Activated gamma-delta T cell treated with Interleukin-2 at 50 U/mL for 16 hours (primary cell): ENCODE data around the gene GPS2.
"Not testable (repeated sequence)": the region's sequence is repeated elsewhere in the genome, so short reads cannot be mapped to it uniquely, and the experiment has no call there.

Experiments used
- DNase-seq: peaks from one replicate; pipeline ENCODE4 v3.0.0-alpha.2; 2020

The GPS2 gene

DNA sequence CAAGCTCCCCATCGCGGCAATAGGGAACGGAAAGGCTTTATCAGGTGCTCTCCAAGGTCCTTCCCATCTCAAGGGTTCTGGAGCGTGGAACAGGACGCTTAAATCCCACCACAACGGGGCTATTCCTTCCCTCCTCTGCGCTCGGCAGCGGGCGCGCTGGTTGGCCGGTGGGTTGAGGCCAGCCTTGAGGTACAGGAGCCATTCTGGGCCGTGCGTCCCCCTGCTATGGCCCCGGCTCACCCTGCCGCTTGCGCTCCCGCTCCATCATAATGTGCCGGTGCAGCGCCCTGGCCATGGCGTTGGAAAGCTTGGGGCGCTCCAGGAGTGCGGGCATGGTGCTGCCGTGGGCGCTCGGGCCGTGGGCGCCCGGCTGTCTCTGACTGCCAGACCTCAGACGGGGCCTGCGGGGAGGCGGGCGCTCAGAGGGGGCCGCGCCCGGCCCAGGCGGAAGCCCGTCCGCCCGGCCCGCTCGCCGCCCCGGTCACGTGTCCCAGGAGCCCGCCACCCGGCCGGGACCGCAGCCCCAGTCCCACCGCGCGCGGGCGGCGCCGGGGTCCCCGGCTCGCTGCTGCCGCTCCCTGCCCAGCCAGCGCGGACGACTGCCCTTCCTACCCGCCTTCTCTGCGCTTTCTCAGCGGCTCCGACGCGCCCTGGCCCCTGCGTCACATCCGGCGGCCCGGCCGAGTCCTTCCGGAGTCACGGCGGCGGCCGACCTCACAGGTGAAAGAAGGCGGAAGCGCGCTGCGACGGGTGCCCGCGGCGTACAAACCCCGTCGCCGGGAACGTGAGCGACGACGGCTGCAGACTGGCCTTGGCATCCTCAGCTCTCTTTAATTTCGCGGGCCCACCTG is at the start of gene GPS2:
Gene GPS2, minus strand, starts transcription at position 642 of the 851 bp plus-strand sequence. Its CDS starts 308 bp downstream, at position 334.
- peak; percentile 92 for DNase-seq

- DNase-seq = no peak
Observed at GRCh38 chr17:7363311-7363710, 48.2 kb upstream of the GPS2 start.

- DNase-seq = no peak
Observed at GRCh38 chr17:7361906-7362305, 46.7 kb upstream of the GPS2 start.

DNA sequence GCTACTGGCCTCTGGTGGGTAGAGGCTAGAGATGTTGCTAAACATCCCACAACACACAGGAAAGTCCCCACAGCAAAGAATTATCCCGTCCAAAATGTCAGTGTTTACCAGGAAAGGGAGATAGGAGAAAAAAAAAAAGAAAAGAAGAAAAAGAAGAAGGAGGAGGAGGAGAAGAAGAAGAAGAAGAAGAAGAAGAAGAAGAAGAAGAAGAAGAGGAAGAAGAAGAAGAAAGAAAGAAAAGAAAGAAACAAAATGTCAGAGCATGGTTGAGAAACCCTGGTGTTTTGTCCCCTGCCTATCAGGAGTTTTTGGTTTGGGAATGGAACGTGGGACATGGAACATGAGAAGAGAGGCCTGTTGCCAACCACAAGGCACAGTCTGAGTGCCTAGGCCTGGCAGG is 42.2 kb upstream of the GPS2 start:
- DNase-seq = no peak

DNA sequence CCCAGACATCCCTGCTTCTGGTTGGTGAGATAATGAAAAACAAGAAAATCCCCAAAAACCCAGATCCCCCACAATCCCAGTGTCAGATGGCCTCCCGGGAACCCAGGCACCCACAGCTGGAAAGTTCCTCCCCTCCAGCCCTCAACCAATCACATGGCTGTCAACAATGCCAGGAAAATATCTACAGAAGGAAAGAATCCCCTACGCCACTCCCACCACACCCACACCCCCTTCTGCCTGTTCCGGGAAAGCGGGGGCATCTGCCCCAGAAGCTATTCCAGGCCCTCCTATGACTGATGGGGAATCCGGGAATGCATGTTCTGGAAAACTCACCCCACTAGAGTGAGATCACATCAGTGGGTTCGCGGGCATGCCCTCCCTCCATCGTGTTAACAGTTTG is 41.6 kb upstream of the GPS2 start:
- DNase-seq = no peak

DNA sequence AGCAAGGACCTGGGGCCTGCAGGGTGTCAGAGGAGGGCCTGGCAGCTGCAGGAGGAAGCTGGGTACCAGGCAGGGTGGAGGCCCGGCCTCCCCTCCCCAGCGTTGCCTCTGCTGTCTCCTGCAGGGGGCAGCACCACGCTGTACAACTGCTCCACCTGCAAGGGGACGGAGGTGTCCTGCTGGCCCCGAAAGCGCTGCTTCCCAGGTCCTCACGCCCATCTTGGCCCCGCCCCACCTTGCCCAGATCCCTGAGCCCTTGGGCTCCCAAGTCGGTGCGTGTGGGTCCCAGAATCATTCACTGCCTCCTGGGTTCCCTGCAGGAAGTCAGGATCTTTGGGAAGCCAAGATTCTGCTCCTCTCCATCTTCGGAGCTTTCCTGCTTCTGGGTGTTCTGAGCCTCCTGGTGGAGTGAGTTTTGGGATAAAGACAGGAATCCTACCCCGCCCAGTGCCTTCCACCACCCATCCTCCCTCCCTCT is 41.0 kb upstream of the GPS2 start:
- peak; percentile 87 for DNase-seq

- DNase-seq = no peak
Observed at GRCh38 chr17:7355573-7355972, 40.4 kb upstream of the GPS2 start.

DNA sequence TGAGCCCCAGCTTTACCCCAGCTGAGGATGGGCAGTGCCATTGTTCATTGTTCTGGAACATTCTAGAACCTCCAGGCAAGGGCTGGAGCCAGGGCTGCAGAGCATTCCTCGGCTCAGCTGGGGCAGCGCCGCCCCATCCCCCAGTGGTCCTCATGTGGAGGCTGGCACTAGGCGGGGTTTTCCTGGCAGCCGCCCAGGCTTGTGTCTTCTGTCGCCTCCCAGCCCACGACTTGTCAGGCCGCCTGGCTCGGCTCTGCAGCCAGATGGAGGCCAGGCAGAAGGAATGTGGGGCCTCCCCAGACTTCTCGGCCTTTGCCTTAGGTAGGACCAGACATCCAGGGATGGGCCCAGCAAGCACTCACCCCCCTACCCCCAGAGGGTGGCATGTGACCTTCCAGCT is 39.9 kb upstream of the GPS2 start, which contains the start of gene TMEM95:
Gene TMEM95, plus strand, starts transcription at position 104 of the 400 bp plus-strand sequence. Its CDS starts 49 bp downstream, at position 153.
- DNase-seq = no peak

DNA sequence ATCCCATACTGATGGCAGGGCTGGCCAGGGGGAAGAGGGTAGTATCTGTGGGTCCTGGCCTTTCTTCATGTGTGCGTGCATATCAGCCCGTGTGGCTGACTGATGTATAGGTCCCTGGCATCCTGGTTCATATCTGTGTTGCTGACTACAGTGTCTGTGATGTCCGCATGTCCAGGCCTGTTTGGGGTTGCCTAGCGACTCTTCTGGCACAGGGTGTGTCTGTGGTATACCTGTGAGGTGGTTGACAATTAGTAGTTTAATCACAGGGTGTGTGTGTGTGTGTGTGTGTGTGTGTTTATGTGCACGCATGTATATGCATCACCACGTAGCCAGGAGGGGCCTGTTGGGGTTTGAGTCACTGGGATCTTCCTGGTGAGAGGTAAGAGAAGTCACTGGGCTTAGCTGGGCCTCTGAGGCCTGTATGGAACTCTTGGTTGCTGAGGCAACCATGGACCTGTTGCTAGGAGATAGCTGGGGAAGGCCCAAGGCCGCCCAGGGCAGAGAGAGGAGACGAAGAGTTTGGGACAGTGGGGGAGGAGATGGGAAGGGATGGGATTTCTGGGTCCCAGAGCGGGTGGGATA is 39.2 kb upstream of the GPS2 start:
- no peak for DNase-seq

GRCh38 chr17:7352910-7353635 is 37.9 kb upstream of the GPS2 start:
- no peak for DNase-seq

- no peak for DNase-seq
Observed at GRCh38 chr17:7352503-7352889, 37.3 kb upstream of the GPS2 start.

- peak; percentile 77 for DNase-seq
Observed at GRCh38 chr17:7351665-7352502, 36.7 kb upstream of the GPS2 start, which contains the start of gene KCTD11. TSS of gene KCTD11 (plus strand) at chr17:7352162.

DNA sequence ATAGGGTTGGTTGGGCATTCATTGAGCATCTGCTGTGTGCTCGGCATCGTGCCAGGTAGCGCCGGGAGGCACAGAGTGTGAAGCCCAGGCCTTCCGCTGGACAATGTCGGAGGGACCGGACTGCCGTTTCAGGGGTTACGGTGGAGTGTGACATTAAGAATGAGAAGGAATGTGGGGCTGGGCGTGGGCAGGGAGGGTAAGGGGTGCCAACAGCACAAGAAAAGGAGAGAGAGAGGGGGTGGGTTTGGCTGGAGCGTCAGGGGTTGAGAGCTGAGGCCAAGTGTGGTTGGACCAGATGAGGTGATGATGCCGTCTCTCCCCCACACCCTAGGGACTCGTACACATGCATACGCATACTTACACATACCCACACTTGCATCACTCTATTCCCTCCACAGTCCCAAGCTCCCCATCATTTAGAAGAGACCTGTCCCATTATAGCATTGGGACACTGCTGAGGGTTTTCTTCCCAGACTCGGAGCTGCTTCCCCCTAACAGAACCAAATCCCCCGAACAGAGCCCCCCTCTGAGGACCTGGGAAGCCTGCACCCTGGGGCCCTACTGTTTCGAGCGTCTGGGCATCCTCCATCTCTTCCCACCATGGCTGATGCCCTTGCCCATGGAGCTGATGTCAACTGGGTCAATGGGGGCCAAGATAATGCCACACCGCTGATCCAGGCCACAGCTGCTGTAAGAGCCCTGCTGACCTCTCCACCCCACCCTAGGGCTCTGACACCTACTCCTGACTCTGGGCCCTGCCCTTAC is 33.5 kb upstream of the GPS2 start:
- no peak for DNase-seq

DNA sequence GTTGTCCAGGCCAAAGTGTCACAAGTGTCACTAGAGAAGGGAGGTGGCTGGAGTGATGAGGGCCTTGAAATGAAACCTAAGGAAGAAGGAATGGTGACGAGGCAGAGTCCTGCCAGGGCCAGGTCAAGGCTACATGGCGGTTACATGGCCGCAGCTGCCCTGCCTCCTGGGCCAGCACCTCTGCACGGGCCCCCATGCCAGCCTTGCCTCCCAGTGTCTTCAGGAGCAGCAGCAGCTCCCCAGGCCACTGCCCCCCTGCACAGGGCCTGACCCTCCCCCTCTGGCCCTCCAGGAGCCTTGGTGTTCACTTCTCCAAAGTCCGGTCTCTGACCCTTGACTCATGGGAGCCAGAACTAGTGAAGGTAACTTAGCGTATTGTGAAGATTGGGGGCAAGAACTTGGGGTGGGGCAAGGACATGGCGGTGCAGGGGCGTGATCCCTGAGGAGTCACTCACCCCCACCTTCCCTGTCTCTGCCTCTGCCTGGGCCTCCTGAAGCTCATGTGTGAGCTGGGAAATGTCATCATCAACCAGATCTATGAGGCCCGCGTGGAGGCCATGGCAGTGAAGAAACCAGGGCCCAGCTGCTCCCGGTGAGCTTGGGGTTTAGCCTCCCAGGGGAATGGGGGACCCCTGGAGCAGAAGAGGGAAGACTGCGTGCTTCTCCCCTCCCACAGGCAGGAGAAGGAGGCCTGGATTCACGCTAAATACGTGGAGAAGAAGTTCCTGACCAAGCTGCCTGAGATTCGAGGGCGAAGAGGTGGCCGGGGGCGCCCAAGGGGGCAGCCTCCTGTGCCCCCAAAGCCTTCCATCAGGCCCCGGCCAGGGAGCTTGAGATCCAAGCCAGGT is 32.7 kb upstream of the GPS2 start:
- DNase-seq = no peak

GRCh38 chr17:7346761-7347614 is 31.8 kb upstream of the GPS2 start:
- no peak for DNase-seq

- DNase-seq = no peak
Observed at GRCh38 chr17:7343250-7343649, 28.1 kb upstream of the GPS2 start.

DNA sequence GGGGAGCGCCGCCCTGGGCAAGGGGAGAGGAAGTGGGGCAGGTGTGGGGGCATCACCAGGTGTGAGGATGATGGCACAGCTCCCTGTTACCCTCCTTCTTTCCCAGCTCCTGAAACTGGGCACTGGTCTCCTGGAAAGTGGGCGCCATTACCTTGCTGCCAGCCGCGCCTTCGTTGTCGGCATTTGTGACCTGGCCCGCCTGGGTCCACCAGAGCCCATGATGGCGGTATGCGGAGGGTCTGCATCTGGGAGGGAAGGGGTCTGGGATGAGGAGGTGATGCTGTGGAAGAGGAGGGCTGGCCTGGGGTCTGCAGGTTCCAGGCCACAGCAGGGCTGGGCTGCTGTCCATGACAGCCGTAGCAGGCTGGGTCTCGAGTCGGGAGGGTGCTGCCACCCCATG is 26.7 kb upstream of the GPS2 start:
- DNase-seq = no peak

DNA sequence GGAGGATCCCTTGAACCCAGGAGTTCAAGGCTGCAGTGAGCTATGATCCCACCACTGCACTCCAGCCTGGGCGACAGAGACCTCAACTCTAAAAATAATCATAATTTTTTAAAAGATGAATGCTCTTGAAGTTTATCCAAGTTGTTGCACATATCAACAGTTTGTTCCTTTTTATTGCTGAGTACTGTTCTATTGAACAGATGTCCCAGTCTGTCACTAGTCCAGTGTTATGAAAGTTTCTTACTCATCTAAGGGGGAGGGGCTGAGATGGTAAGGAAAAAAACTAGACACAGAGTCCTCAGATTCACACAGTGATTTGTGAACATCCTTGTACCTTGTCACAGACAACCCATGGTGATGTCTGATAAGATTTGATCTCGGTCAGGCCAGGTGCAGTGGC is 25.0 kb upstream of the GPS2 start:
- DNase-seq = no peak

- DNase-seq = not testable (repeated sequence)
Observed at GRCh38 chr17:7337600-7337999, 22.4 kb upstream of the GPS2 start.
